GM21360 (cell line): ENCODE measurements around the gene RARG.

Experiments used
- ATAC-seq: cut with Tn5 transposase; IDR thresholded peaks from one replicate; pipeline ENCODE4 v1.9.1; 2021; ENCODE audit warnings: mild to moderate bottlenecking, moderate library complexity; ENCODE audit not compliant: unreplicated experiment

Gene RARG

GRCh38 chr12:53224061-53224896, 7.7 kb downstream of the RARG start:
- no peak for ATAC-seq

- no peak for ATAC-seq
Observed at GRCh38 chr12:53223389-53224060, 8.5 kb downstream of the RARG start.

- ATAC-seq, result no peak
Observed at GRCh38 chr12:53222806-53223261, 9.2 kb downstream of the RARG start.

GRCh38 chr12:53222170-53222721, 9.8 kb downstream of the RARG start:
- ATAC-seq, result no peak

GRCh38 chr12:53221203-53222080, 10.6 kb downstream of the RARG start:
- peak; percentile 18 for ATAC-seq

- peak; percentile 62 for ATAC-seq
Observed at GRCh38 chr12:53220694-53221202, 11.3 kb downstream of the RARG start.

GRCh38 chr12:53219956-53220693, 11.9 kb downstream of the RARG start:
- ATAC-seq, result peak; percentile 30

GRCh38 chr12:53219292-53219955, 12.6 kb downstream of the RARG start:
- peak; percentile 7 for ATAC-seq

GRCh38 chr12:53218551-53219291, 13.3 kb downstream of the RARG start:
- no peak for ATAC-seq

- ATAC-seq, result no peak
Observed at GRCh38 chr12:53217931-53218307, 14.1 kb downstream of the RARG start.

GRCh38 chr12:53217051-53217930, 14.7 kb downstream of the RARG start:
- no peak for ATAC-seq

GRCh38 chr12:53215497-53215896, 16.5 kb downstream of the RARG start:
- no peak for ATAC-seq

- no peak for ATAC-seq
Observed at GRCh38 chr12:53214687-53215455, 17.1 kb downstream of the RARG start.

GRCh38 chr12:53214221-53214620, 17.8 kb downstream of the RARG start:
- no peak for ATAC-seq

- no peak for ATAC-seq
Observed at GRCh38 chr12:53213348-53213747, 18.7 kb downstream of the RARG start.

GRCh38 chr12:53212931-53213330, 19.1 kb downstream of the RARG start:
- ATAC-seq, result no peak
